OCI-LY1 (cell line): ENCODE results near the gene ERG.

ENCODE experiments used
- EZH2 ChIP-seq: fragments of 200-600 bp; sonication (generic), shearing (Covaris generic); IDR thresholded peaks from 2 replicates; pipeline ENCODE4 v1.8.0; 2017; ENCODE audit warnings: borderline replicate concordance, mixed run types, mild to moderate bottlenecking, antibody characterized with exemption, low read length, moderate library complexity, mixed read lengths
- TF ChIP-seq, protein P1 (sequence below): fragments of 200-600 bp; sonication (generic), shearing (Covaris generic); IDR thresholded peaks from 2 replicates; pipeline ENCODE4 v1.5.1; 2017; ENCODE audit warnings: mild to moderate bottlenecking, antibody characterized with exemption, low read length, moderate library complexity, mixed read lengths

DNA sequence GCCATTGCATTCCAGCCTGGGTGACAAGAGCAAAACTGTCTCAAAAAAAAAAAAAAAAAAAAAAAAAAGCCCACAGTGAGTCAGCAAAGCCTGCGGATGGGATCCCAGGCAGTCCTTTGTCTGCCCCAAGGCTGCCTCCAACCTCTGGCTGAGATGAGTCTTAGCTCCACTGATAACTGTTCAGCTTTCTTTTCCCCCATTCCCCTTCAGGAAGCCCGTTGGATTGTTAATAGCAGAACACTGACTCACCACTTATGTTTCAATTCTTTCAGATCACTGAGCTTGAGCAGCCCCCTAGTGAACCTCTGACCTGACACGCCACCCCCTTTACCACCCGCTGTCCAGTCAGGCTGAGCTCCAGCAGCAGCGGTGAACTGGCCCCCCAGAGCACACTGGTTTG is 57.5 kb downstream of the ERG start:
- TF ChIP-seq, protein P1, sequence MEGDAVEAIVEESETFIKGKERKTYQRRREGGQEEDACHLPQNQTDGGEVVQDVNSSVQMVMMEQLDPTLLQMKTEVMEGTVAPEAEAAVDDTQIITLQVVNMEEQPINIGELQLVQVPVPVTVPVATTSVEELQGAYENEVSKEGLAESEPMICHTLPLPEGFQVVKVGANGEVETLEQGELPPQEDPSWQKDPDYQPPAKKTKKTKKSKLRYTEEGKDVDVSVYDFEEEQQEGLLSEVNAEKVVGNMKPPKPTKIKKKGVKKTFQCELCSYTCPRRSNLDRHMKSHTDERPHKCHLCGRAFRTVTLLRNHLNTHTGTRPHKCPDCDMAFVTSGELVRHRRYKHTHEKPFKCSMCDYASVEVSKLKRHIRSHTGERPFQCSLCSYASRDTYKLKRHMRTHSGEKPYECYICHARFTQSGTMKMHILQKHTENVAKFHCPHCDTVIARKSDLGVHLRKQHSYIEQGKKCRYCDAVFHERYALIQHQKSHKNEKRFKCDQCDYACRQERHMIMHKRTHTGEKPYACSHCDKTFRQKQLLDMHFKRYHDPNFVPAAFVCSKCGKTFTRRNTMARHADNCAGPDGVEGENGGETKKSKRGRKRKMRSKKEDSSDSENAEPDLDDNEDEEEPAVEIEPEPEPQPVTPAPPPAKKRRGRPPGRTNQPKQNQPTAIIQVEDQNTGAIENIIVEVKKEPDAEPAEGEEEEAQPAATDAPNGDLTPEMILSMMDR: no peak
- no peak for TF ChIP-seq EZH2
